ENCODE data around the gene UBE4B.

- no peak for TF ChIP-seq POLR2AphosphoS5 (IDR thresholded peaks at IDR 0.05)
- no peak for TF ChIP-seq CTCF (IDR thresholded peaks at IDR 0.05 in 8 of 11, conservative IDR thresholded peaks at IDR 0.05 in 3 of 11)
- TF ChIP-seq POLR2A (IDR thresholded peaks at IDR 0.05): no peak
Observed at GRCh38 chr1:10132316-10132715, 99.6 kb downstream of the UBE4B start.

Measured in spleen (tissue), 7 donors.